GM10248 (cell line): ENCODE measurements around the gene RNF220.

Source experiments
- CTCF ChIA-PET: fragments of 300-600 bp; sonication (Branson Sonifier 250); formaldehyde crosslinking; extraction: SDS; loops from one replicate; lab custom pipeline; 2021; ENCODE audit warnings: antibody characterized with exemption; lab: Yijun Ruan, JAX
- POLR2A ChIA-PET: fragments of 350-650 bp; sonication (Branson Sonifier 250); formaldehyde crosslinking; extraction: SDS; loops from one replicate; lab custom pipeline; 2020; ENCODE audit warnings: antibody characterized with exemption; lab: Yijun Ruan, JAX
- DNase-seq: peaks from one replicate; pipeline ENCODE4 v3.0.0; 2012; ENCODE audit errors: extremely low spot score
- TF ChIP-seq, protein P1 (sequence below): IDR thresholded peaks from 2 replicates; pipeline ENCODE4 v1.5.1; 2012; ENCODE audit warnings: mild to moderate bottlenecking, low read depth; ENCODE audit errors: extremely low read depth, missing control alignments, control extremely low read depth

Gene RNF220

DNA sequence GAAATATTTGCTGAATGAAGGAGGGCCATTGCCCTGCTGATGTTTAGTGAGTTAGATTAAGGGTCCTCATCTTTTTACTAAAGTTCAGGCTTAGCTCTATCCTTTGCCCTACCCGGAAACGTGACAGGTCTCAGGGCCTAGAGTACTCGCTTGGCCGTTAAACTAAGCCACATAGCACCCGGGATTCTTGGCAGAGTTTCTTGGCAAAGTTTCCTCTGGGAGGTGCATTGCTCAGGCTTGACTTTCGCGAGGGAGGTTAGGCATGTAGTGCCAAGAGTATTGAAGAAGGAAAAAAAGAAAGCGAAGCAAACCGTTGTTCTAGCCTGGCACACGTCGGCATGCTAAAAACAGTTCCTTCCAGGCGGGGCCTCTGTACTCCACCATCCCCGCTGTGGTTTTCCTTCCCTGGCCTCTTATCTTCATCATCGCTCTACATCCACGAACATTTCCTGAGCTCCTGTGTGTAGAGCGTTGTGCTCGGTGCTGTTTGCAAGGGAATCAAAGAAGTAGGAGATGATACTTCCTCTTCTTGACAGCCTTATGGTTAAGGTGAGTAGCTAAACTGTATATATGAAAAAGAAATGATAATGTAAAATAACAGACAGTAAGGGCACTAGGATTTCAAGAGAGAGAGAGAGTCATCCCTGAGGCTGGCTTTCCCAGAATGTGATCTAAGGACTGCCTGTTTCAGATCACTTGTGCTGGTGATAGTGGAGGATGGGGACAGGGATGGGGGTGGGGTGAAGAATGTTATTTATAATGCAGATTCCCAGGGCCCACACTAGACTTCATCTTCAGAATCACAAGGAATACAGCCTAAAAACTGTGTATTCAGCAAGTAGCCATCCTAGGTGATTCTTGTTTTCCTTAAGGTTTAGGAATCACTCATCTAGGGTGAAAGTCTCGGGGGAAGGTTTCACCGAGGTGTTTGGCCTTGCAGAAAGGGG, 18.8 kb downstream of the RNF220 start:
- CTCF ChIA-PET: no interaction called here
- no peak for DNase-seq
- POLR2A ChIA-PET: no interaction called here

DNA sequence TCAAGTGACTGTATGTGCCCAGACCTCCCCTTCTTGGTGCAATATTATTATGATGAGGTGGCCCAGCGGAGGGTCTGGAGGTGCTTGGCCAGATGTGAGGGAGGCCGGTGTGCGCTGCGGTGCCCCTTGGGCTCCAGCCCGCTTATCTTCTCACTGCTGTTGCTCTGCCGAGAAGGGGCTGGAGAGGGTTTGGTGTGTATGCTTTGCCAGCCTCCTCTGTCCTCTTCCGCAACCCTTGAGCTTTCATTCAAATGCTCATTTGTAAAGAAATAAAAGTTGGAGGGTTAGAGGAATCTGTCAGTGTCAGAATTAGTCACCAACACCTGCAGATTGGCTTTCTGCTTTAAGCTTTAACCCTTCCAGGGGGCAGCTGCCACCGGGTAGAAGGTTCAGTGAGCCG, 19.7 kb downstream of the RNF220 start:
- ChIA-PET POLR2A (no interaction called here), CTCF (no interaction called here)
- TF ChIP-seq, protein P1, sequence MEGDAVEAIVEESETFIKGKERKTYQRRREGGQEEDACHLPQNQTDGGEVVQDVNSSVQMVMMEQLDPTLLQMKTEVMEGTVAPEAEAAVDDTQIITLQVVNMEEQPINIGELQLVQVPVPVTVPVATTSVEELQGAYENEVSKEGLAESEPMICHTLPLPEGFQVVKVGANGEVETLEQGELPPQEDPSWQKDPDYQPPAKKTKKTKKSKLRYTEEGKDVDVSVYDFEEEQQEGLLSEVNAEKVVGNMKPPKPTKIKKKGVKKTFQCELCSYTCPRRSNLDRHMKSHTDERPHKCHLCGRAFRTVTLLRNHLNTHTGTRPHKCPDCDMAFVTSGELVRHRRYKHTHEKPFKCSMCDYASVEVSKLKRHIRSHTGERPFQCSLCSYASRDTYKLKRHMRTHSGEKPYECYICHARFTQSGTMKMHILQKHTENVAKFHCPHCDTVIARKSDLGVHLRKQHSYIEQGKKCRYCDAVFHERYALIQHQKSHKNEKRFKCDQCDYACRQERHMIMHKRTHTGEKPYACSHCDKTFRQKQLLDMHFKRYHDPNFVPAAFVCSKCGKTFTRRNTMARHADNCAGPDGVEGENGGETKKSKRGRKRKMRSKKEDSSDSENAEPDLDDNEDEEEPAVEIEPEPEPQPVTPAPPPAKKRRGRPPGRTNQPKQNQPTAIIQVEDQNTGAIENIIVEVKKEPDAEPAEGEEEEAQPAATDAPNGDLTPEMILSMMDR: no peak

More for the DNA sequence above, 18.8 kb downstream of the RNF220 start:
- TF ChIP-seq, protein P1: no peak

DNA sequence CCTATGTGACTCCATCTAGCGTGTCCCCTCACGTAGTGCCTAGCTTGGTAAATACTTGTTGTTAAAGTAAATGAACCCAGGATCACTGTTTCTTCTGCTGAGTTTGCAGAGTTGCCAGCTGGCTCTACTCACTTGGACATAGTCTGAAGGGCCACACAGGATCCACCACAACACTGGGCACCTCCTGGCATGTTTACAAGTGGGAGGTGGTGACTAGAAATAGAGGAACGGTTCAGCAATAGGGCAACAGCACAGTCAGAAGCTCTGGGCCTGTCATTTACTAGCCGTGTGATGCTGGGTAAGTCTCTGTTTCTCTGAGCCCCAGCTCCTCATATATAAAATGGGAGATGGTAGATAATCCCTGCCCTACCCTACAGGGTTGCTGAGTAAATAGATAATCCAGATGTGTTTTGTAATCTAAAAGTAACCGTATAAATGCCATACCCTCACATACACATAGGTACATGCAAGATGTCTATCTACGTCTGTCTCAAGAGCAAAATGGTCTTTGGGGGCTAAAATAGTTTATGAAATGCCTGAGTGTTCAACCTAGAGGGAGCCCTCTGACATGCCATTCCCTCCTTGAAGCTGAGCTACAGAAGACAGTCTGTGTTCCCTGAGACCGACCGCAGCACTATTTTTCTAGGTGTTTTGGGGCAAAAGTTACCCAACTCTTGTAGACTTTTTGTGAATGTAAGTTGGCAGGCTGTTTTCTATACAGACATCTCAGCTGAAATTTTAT, 20.5 kb downstream of the RNF220 start:
- ChIA-PET CTCF (no interaction called here), POLR2A (no interaction called here)
- DNase-seq: no peak

More for the DNA sequence above, 19.7 kb downstream of the RNF220 start:
- DNase-seq: no peak

DNA sequence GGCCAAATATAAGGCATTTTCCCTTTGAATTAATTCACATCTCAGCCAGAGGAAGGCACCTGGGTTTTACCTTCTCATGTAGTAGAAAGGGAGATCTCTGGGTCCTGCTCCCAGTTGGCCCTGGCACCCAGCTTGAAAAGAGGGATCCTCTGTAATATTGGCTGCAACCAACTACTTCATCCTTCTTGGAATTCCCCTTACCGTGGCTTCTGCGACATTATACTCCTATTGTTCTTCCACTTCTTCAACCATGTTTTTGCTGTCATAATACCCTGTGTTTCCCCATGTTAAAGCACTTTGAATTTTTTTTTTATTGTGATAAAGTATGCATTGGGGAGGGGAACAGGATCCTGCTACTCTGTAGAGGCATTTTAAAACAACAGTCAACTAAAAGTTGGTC, 26.8 kb downstream of the RNF220 start:
- ChIA-PET POLR2A (no interaction called here), CTCF (no interaction called here)
- no peak for DNase-seq
- TF ChIP-seq, protein P1: no peak

More for the DNA sequence above, 20.5 kb downstream of the RNF220 start:
- TF ChIP-seq, protein P1: no peak

DNA sequence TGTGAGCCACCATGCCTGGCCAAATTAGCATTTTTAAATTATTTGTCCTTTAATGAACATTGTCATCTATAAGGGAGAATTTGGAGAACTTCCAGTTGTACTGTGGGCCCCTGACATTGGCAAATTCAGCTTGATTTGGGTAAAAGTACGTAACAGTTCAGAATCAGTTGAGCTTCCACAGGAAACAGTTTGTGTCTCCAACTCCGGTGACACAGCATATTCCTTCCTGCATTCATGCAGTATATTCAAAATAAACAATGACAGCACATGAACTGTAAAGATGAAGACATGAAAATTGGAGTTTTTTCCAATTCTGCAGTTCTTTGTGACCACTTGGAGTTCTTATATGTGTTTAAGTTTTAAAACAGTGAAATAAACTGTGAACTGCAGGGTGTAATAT, 28.2 kb downstream of the RNF220 start:
- TF ChIP-seq, protein P1: no peak
- CTCF ChIA-PET: no interaction called here
- no peak for DNase-seq
- POLR2A ChIA-PET: no interaction called here

DNA sequence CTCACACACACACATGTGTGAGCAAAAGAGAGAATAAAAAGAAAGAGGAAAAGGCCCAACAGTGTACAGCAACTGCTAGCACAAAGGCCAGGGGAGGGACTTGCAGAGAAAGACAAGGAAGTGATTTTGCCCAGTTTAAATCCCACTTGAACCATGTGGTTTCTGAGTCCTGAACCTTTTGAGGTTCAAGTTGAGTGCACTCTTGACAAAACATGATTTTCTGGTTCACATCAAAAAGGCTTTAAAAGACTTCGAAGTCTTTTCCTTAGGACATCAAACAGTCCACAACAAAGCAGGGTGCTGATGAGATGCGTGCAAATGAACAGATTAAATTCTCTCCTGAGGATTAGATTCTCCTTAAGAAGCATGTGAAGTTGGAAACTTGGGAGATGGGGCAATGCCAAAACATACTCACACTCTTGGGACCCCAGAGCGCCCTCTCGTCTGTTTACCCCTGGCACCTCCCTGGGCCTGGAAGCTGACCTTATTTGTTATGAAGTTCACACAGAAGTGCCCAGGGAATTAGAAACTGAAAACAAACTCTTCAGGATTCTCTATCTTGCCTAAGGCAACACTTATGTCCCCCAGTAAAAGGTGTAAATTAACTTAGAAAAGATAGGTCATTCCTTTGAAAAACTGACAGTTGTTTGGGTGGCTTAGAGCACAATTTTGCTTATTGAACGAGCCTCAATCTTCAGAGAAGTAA, 31.5 kb downstream of the RNF220 start:
- no peak for DNase-seq
- CTCF ChIA-PET: no interaction called here
- POLR2A ChIA-PET: no interaction called here

More for the DNA sequence above, 31.5 kb downstream of the RNF220 start:
- TF ChIP-seq, protein P1: no peak
